Pancreas (tissue), 10 donors: Measurements from ENCODE around the gene UBE2L3. TPM values are rescaled to one million over a fixed set of nuclear protein-coding genes. Genes with fewer than 3 reads are reported as not detected.
"Not testable (repeated sequence)": the region's sequence is repeated elsewhere in the genome, so short reads cannot be mapped to it uniquely, and the experiment has no call there.

Experiments
- ATAC-seq, 4 donors: fragments of 200-7000 bp; cut with Tn5 transposase; one replicate each; pipeline versions ENCODE4 v1.8.0 to v1.9.1; 2020; ENCODE audit warnings: mild to moderate bottlenecking in 4 of 4, moderate library complexity in 4 of 4
- DNase-seq, 6 donors: peaks; one replicate each; pipeline ENCODE4 v3.0.0-alpha.2; 2020
- FAIRE-seq: peaks from 2 replicates; lab custom pipeline; 2012; peaks lifted over from hg19 to GRCh38; lab: Jason Lieb, UNC
- H3K27ac ChIP-seq, 4 donors: fragments of 200-600 bp; sonication (generic); 1 replicate in 3 of 4; 2 replicates in 1 of 4; pipeline versions ENCODE4 v1.5.0 to v1.8.0; 2020
- H3K27me3 ChIP-seq, 4 donors: fragments of 200-600 bp; one replicate each; pipeline ENCODE4 v1.8.0; 2021
- H3K36me3 ChIP-seq, 3 donors: fragments of 200-600 bp; sonication (generic) in 1 of 3; one replicate each; pipeline versions ENCODE4 v1.5.0 to v1.8.0; 2020 to 2021
- H3K4me1 ChIP-seq, 3 donors: fragments of 200-600 bp; one replicate each; pipeline ENCODE4 v1.8.0; 2021
- H3K4me3 ChIP-seq, 4 donors: fragments of 200-600 bp; sonication (generic) in 2 of 4; one replicate each; pipeline versions ENCODE4 v1.5.0 to v1.8.0; 2020 to 2021
- H3K9me3 ChIP-seq, 4 donors: fragments of 200-600 bp; one replicate each; pipeline ENCODE4 v1.8.0; 2021
- WGBS, 2 donors: extraction: QIAGEN DNeasy Blood & Tissue Kit; methylation state at CpG; one replicate each; pipeline ENCODE4 v1.1.7; 2013; 5-methylcytosine and 5-hydroxymethylcytosine counted together
- intact Hi-C, 3 donors: fragments of 100-400 bp; cut with DNase I; formaldehyde crosslinking; loops; one replicate each; pipeline versions ENCODE4 v1.11.1 to v1.14.2; 2022
- polyA plus RNA-seq, 2 donors: library from polyadenylated mRNA; stranded (reverse); fragments of 200-250 nt; gene quantifications; one replicate each; pipeline ENCODE4 v1.2.3, GENCODE V29; 2013
- total RNA-seq, 6 donors: library from RNA; stranded (reverse); fragmentation: NEBNext Ultra II Directional in 4 of 6; extraction: Animal tissue kit (Norgen Biotek cat#: 25700) in 4 of 6; gene quantifications; one replicate each; pipeline versions ENCODE4 v1.2.1 to v1.2.4, GENCODE V29; 2021 to 2023
- TF ChIP-seq, protein P1 (sequence below), 4 donors: fragments of 200-600 bp; sonication (generic) in 3 of 4; IDR thresholded peaks; one replicate each; pipeline versions ENCODE4 v1.5.0 to v1.8.0; 2021; ENCODE audit warnings: antibody characterized with exemption in 4 of 4
- donor health status: healthy with polysubstance abuse.
- donor health status: DM: no; HTN: no; CAD: no; lungs with moderate emphysema.
- donor health status: DM: no; HTN: no; CAD: no.
- donor health status: control.
- donor health status: control.
- donor health status: Bipolar disorder and iron deficiency.
- donor health status: DM: yes; HTN: yes; CAD: no.
- donor health status: DM: no; HTN: no; CAD: no.
- donor health status: DM: no; HTN: no; CAD: no.
- donor health status: DM: yes; HTN: yes; CAD: no.

Gene UBE2L3
- 10 to 100 TPM; 10.9 to 23.5 (median 14.8) TPM for total RNA-seq
- polyA plus RNA-seq: 10 to 100 TPM; 22.6 to 24.5 TPM

DNA sequence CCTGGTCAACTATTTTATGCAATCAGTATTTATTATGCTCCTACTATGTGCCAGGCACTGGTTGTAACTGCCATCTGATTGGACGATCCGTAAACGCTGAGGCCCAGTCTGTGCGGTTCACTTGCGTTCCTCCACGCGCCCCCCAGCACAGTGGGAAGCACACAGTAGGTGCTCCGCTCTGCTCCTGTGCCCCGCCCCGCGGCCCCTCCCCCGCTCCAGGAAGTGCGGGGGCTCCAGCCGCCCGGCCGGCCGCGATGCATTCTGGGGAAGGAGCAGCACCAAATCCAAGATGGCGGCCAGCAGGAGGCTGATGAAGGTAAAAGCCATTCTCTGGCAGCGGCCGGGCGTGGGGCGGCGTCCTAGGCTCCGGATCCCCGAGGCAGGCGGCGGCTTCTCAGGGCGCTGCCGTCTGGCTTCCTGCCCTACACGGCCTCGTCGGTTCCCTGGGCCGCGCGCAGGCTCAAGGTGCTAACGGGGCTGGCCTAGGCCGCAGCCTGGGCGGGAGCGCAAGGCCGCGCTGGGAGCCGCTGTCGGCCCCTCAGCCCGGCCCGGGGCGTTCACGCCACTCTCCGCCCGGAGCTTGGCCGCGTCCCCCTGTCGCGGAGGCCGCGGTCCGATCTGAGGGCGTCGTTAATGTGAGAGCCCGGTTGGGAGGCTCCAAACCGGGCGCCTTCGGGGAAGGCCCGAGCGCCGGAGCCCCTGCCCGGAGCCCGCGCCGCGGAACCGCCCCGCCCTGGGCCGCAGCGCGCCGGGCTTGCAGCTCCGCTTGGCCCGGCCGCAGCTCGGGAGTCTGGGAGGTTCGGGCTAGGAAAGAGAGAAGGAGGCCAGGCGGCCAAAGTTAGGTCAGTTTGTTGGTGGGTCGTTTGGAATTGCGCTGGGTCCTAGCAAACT is at the start of gene UBE2L3:
UBE2L3 (plus strand) TSS at position 259 of the 891 bp plus-strand sequence; CDS start at position 290, 31 bp downstream.
- H3K27ac ChIP-seq: peak within 1 kb of the TSS; percentile 82 to 94 (median 86)
- no peaks in the 10 kb centered on the region for H3K36me3 ChIP-seq
- H3K4me3 ChIP-seq: peak within 1 kb of the TSS; percentile 66 to 98 (median 96)
- ATAC-seq (peak; percentile 87 to 93 (median 92)), FAIRE-seq (no peak), DNase-seq (peak; percentile 77 to 93 (median 84))
- no peaks in the 10 kb centered on the region for H3K27me3 ChIP-seq
- H3K9me3 ChIP-seq: no peaks in the 10 kb centered on the region
- TF ChIP-seq, protein P1, sequence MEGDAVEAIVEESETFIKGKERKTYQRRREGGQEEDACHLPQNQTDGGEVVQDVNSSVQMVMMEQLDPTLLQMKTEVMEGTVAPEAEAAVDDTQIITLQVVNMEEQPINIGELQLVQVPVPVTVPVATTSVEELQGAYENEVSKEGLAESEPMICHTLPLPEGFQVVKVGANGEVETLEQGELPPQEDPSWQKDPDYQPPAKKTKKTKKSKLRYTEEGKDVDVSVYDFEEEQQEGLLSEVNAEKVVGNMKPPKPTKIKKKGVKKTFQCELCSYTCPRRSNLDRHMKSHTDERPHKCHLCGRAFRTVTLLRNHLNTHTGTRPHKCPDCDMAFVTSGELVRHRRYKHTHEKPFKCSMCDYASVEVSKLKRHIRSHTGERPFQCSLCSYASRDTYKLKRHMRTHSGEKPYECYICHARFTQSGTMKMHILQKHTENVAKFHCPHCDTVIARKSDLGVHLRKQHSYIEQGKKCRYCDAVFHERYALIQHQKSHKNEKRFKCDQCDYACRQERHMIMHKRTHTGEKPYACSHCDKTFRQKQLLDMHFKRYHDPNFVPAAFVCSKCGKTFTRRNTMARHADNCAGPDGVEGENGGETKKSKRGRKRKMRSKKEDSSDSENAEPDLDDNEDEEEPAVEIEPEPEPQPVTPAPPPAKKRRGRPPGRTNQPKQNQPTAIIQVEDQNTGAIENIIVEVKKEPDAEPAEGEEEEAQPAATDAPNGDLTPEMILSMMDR (IDR thresholded peaks at IDR 0.05): no peak
- intact Hi-C loops: loop anchor here in 1 of 3 donors (10.0 kb wide), 1 partner anchor 57 kb away; no protein-coding TSS in a partner anchor
- peaks cover 14 to 34% (median 15%) of the 10 kb centered on the region in 3 donors for H3K4me1 ChIP-seq
- WGBS, 2 donors: 0% methylated on average over 79 to 85 of the region's 85 CpGs

GRCh38 chr22:21526705-21527500 is 40.6 kb upstream of the UBE2L3 start:
- H3K4me1 ChIP-seq, H3K27ac ChIP-seq, ATAC-seq, FAIRE-seq, H3K9me3 ChIP-seq, H3K36me3 ChIP-seq, DNase-seq, H3K4me3 ChIP-seq, intact Hi-C loops, H3K27me3 ChIP-seq: not testable (repeated sequence)
- no CpG with 5 or more reads among the region's 6 CpGs for WGBS, 2 donors

GRCh38 chr22:21531525-21531924 is 36.0 kb upstream of the UBE2L3 start:
- intact Hi-C loops, H3K36me3 ChIP-seq, H3K27ac ChIP-seq, H3K27me3 ChIP-seq, ATAC-seq, H3K4me3 ChIP-seq, FAIRE-seq, H3K4me1 ChIP-seq, H3K9me3 ChIP-seq, DNase-seq: not testable (repeated sequence)
- no CpG with 5 or more reads among the region's 5 CpGs for WGBS, 2 donors

- H3K27ac ChIP-seq, H3K27me3 ChIP-seq, H3K4me3 ChIP-seq, ATAC-seq, H3K9me3 ChIP-seq, H3K4me1 ChIP-seq, H3K36me3 ChIP-seq, intact Hi-C loops, DNase-seq, FAIRE-seq: not testable (repeated sequence)
- no CpG with 5 or more reads among the region's 20 CpGs for WGBS, 2 donors
Observed at GRCh38 chr22:21532863-21533648, 34.5 kb upstream of the UBE2L3 start.

DNA sequence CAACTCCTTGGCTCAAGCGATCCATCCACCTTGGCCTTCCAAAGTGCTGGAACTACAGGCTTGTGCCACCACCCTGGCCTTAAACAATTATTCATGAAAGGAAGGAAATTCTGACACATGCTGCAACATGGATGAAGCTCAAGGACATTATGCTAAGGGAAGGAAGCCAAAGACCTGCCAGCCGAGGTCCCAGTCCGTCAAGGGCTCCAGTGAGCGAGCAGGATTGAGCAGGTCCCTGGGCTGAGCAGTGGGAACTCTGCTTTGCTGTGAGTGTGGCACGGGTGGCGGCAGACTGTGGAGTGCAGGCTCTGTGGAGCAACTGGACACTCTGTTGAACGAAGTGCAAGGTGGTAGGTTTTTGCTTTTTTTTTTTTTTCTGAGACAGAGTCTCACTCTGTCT is 27.7 kb upstream of the UBE2L3 start:
- H3K27me3 ChIP-seq, FAIRE-seq, H3K9me3 ChIP-seq, intact Hi-C loops, H3K36me3 ChIP-seq, H3K4me1 ChIP-seq, H3K4me3 ChIP-seq, H3K27ac ChIP-seq, DNase-seq: not testable (repeated sequence)
- no CpG with 5 or more reads among the region's 7 CpGs for WGBS, 2 donors
- ATAC-seq: peak; percentile 74 to 93 (median 82)

DNA sequence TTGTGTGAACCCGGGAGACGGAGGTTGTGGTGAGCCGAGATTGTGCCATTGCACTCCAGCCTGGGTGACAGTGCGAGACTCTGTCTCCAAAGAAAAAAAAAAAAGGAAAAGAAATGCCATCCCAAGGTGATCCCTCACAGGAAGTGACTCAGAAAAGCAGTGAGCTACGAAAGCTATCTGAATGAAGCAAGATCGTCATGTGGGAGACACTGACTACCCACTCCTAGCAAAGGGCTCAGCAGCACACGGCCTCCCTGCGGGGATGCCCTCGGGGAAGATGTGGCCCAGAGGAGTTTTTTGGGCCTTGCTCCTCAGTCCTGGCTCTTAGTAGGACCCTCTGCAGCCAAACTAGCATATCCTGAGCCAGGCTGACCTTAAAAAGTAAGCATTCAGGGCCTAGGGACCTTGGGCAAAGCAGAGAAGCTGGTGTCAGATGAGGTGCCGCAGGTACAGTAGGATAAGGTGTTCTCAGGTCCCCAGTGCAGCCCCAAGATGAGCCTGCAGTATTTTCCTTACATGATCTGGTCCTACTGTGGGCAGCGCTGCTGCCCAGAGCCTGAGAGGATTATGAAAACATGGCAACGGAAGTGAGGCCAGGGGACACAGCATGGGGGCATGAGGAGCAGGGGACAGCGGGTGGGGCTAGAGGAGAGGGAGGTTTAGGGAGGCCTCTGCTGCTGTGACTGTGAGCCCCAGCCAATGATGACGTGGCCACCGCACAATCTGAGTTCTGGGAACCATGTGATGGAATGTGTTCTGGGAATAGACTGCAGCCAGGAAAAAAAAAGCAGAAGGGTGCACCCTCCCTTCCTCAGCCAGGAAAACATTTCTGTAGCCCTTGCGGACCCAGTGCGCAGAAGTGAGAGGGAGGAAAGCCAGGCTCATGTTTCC is 22.8 kb upstream of the UBE2L3 start:
- ATAC-seq: peak in 1 of 4 donors; percentile 9
- DNase-seq, FAIRE-seq, H3K4me3 ChIP-seq, H3K4me1 ChIP-seq, H3K27ac ChIP-seq, H3K9me3 ChIP-seq, H3K27me3 ChIP-seq, H3K36me3 ChIP-seq, intact Hi-C loops: not testable (repeated sequence)
- 78 to 97% methylated on average over 1 to 2 of the region's 17 CpGs for WGBS, 2 donors

DNA sequence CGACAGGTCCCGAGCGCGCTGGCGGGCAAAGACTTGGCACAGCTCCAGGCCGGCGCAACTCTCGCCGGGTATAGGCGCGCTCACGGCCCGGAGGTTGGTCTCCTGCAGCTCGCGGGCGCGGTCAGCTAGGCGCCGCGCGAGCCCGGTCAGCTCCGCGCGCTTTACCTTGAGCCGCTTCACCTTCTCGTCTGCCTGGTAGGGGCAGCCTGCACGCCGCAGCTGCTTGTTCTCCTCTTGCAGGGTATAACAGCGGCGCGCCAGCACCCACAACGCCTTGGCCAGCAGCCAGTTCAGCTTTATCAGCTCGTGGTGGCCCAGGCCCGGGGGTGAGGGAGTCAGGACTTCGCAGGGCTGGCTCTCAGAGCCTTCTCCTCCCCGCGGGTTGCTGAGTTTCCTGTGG is 18.0 kb upstream of the UBE2L3 start:
- intact Hi-C loops, H3K27ac ChIP-seq, H3K9me3 ChIP-seq, H3K4me3 ChIP-seq, H3K4me1 ChIP-seq, FAIRE-seq, H3K27me3 ChIP-seq, H3K36me3 ChIP-seq, DNase-seq: not testable (repeated sequence)
- ATAC-seq: peak; percentile 49 to 72 (median 68)
- no CpG with 5 or more reads among the region's 38 CpGs for WGBS, 2 donors

- peak; percentile 69 to 84 (median 76) for ATAC-seq
- intact Hi-C loops, H3K4me1 ChIP-seq, H3K4me3 ChIP-seq, H3K27me3 ChIP-seq, H3K27ac ChIP-seq, DNase-seq, H3K9me3 ChIP-seq, FAIRE-seq, H3K36me3 ChIP-seq: not testable (repeated sequence)
- no CpG with 5 or more reads among the region's 62 CpGs for WGBS, 2 donors
Observed at GRCh38 chr22:21550008-21550677, 17.4 kb upstream of the UBE2L3 start.

GRCh38 chr22:21550678-21551047 is 16.9 kb upstream of the UBE2L3 start:
- FAIRE-seq, intact Hi-C loops, DNase-seq, H3K36me3 ChIP-seq, H3K27me3 ChIP-seq, H3K9me3 ChIP-seq, H3K27ac ChIP-seq, H3K4me1 ChIP-seq, H3K4me3 ChIP-seq: not testable (repeated sequence)
- peak; percentile 71 to 85 (median 76) for ATAC-seq
- no CpG with 5 or more reads among the region's 44 CpGs for WGBS, 2 donors
